Measurements from ENCODE around the gene LRP1.

LRP1 gene

GRCh38 chr12:57237596-57237931, 109.3 kb downstream of the LRP1 start:
- Histone ChIP-seq H3K4me3 (no peak overlapping the region), H3K4me1 (peaks cover 5 to 81% (median 73%) of the 10 kb centered on the region in 4 donors), H3K27ac (peak overlapping the region; percentile 90 to 95), H3K36me3 (peaks cover 0 to 25% (median 20%) of the 10 kb centered on the region in 3 donors), H3K27me3 (peaks cover 7 to 37% of the 10 kb centered on the region in 2 donors), H3K9me3 (no peaks in the 10 kb centered on the region)
- intact Hi-C loops (cut with DNase I; ENCODE audit: low total_unique reads), result no loop called here
- TF ChIP-seq CTCF (IDR thresholded peaks at IDR 0.05), result no peak
- no peak for DNase-seq

- intact Hi-C loops (cut with DNase I; ENCODE audit: low total_unique reads), result no loop called here
- Histone ChIP-seq H3K9me3 (no peaks in the 10 kb centered on the region), H3K4me3 (peak overlapping the region; percentile 47 to 60), H3K27ac (peak overlapping the region; percentile 90 to 95), H3K36me3 (peaks cover 0 to 18% (median 14%) of the 10 kb centered on the region in 3 donors), H3K4me1 (peaks cover 10 to 86% (median 79%) of the 10 kb centered on the region in 4 donors), H3K27me3 (peaks cover 7 to 43% of the 10 kb centered on the region in 2 donors)
- no peak for TF ChIP-seq CTCF (IDR thresholded peaks at IDR 0.05)
- DNase-seq, result peak in 1 of 2 donors; percentile 75
Measured at GRCh38 chr12:57237932-57238853, 109.9 kb downstream of the LRP1 start.

- Histone ChIP-seq H3K36me3 (peaks cover 0 to 10% (median 5%) of the 10 kb centered on the region in 3 donors), H3K4me1 (peaks cover 11 to 94% (median 86%) of the 10 kb centered on the region in 4 donors), H3K27ac (peak overlapping the region in 1 of 2 donors; percentile 95), H3K4me3 (peak overlapping the region; percentile 47 to 60), H3K9me3 (no peaks in the 10 kb centered on the region), H3K27me3 (peaks cover 7 to 51% of the 10 kb centered on the region in 2 donors)
- intact Hi-C loops (cut with DNase I; ENCODE audit: low total_unique reads), result loop anchor here (1.0 kb wide), 1 partner anchor 26 kb away; no protein-coding TSS in a partner anchor
- peak; percentile 100 for TF ChIP-seq CTCF (IDR thresholded peaks at IDR 0.05)
- DNase-seq, result peak; percentile 86 to 93
Measured at GRCh38 chr12:57238854-57239554, 110.7 kb downstream of the LRP1 start.

DNA sequence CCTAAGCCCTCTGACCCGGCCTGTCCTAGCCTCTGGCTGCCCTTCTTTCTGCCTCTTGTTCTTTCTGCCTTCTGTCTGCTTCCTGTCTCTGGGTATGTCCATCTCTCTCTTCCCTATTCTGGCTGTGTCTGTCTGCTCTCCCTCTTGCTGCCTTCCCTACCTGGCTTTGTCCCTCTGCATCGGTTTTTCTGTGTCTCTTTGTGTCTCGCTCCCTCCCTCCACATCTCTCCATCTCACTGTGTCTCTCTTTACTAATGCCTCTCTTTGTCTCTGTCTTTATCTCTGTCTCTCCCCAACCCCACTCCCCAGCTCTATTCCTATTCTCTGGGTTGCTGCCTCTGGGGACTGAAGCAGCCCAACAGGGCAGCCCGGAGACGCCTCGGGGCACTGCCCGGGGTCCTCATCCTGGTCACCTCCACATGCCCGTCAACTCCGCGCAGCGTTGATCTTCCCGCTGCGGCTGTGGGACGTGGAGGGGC, 111.3 kb downstream of the LRP1 start:
- H3K9me3 ChIP-seq, result no peaks in the 10 kb centered on the region
- DNase-seq, result no peak
- H3K27ac ChIP-seq, result no peak overlapping the region
- peaks cover 7 to 57% of the 10 kb centered on the region in 2 donors for H3K27me3 ChIP-seq
- peaks cover 0 to 4% (median 0%) of the 10 kb centered on the region in 3 donors for H3K36me3 ChIP-seq
- intact Hi-C loops (cut with DNase I; ENCODE audit: low total_unique reads), result loop anchor here (1.0 kb wide), 1 partner anchor 26 kb away; no protein-coding TSS in a partner anchor
- peaks cover 11 to 93% (median 85%) of the 10 kb centered on the region in 4 donors for H3K4me1 ChIP-seq
- peak overlapping the region; percentile 47 to 60 for H3K4me3 ChIP-seq
- TF ChIP-seq CTCF (IDR thresholded peaks at IDR 0.05), result no peak

DNA sequence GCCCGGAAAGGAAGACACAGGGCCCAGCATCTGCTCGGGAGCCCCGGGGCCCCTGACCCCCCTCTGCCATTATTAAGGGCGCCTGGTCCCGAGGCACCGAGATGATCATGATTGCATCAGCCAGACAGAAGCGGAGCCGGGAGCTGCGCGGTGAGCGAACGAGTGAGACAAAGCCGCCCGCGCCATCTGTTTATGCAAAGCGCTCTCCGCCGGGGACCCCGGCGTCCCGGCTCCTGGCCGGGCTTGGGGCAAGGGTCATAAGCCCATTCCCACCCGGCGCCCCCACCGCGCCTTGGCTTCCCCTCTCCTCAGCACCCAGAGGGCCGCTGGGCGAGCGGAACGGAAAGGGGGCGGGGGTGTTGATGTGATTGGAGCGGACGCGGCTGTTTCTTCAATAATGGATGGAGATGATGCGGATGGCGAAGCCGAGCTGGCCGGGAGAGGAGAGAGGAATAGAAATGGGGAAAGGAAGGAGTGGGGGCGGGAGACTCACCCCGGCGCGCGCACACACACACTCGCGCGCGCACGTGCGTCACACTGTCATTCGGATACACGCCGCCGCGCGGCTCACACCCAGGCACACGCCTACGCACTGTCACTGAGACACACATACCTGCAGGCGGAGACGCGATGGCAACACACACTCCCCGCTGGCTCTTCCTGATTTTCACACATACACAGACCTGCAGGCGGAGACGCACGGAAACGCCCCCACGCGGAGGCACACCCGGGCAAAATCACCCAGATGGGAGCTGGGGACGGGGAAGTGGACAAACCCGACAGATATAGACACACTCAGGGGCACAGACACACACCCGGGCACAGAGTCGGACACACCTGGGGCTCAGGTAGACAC, 112.0 kb downstream of the LRP1 start:
- H3K36me3 ChIP-seq, result no peaks in the 10 kb centered on the region
- DNase-seq, result peak in 1 of 2 donors; percentile 75
- H3K4me3 ChIP-seq, result peak overlapping the region; percentile 45 to 60
- intact Hi-C loops (cut with DNase I; ENCODE audit: low total_unique reads), result no loop called here
- peaks cover 11 to 88% (median 78%) of the 10 kb centered on the region in 4 donors for H3K4me1 ChIP-seq
- H3K27ac ChIP-seq, result peak overlapping the region in 1 of 2 donors; percentile 41
- peaks cover 7 to 57% of the 10 kb centered on the region in 2 donors for H3K27me3 ChIP-seq
- H3K9me3 ChIP-seq, result no peaks in the 10 kb centered on the region
- TF ChIP-seq CTCF (IDR thresholded peaks at IDR 0.05), result no peak

Data from tibial artery (tissue), 4 donors.